Measurements from ENCODE around the gene RBPJ. TPM values are rescaled to one million over a fixed set of nuclear protein-coding genes. Genes with fewer than 3 reads are reported as not detected.

Gene RBPJ
- total RNA-seq, 4 donors from 2014 or later, result 28.7 to 65.6 (median 37.1) TPM

DNA sequence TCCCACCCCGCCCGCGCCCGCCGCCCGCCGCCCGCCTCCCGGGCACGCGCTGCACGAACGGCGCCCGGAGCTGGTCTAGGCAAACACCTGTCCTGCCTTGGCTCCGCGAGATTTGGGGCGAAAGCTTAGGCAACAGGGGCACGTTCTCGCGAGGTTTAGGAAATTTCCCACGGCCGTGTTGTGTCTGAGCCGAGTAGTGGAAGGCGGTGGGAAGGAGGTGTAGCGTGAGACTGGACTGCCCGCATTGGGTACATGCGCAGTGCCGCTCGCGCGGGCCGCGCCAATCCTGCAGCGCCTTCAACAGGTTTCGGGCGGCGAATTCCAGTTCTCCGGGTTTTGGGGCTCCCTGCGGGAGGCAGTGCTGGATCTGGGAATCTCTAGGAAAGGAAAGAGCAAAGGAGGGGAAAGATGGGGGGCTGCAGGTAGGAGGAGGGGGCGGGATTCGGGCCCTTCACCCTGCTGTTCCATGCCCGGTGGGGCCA is 1.3 kb upstream of the RBPJ start:
- intact Hi-C loops (cut with DNase I), result no loop called here
- WGBS, 2 donors, result 0% methylated on average over 24 of the region's 43 CpGs; no CpG with 5 or more reads in 1 of the 2 donors
- Histone ChIP-seq H3K27ac (peak overlapping the region; percentile 92 to 99 (median 98)), H3K4me3 (peak overlapping the region; percentile 56 to 92 (median 72)), H3K9me3 (peaks cover 0 to 22% (median 7%) of the 10 kb centered on the region in 3 donors), H3K27me3 (peaks cover 0 to 3% (median 0%) of the 10 kb centered on the region in 4 donors), H3K36me3 (no peaks in the 10 kb centered on the region), H3K4me1 (peaks cover 0 to 46% (median 11%) of the 10 kb centered on the region in 3 donors)
- peak; percentile 88 for DNase-seq
- peak in 1 of 4 donors; percentile 24 for TF ChIP-seq POLR2A (IDR thresholded peaks at IDR 0.05)
- TF ChIP-seq, protein P1, sequence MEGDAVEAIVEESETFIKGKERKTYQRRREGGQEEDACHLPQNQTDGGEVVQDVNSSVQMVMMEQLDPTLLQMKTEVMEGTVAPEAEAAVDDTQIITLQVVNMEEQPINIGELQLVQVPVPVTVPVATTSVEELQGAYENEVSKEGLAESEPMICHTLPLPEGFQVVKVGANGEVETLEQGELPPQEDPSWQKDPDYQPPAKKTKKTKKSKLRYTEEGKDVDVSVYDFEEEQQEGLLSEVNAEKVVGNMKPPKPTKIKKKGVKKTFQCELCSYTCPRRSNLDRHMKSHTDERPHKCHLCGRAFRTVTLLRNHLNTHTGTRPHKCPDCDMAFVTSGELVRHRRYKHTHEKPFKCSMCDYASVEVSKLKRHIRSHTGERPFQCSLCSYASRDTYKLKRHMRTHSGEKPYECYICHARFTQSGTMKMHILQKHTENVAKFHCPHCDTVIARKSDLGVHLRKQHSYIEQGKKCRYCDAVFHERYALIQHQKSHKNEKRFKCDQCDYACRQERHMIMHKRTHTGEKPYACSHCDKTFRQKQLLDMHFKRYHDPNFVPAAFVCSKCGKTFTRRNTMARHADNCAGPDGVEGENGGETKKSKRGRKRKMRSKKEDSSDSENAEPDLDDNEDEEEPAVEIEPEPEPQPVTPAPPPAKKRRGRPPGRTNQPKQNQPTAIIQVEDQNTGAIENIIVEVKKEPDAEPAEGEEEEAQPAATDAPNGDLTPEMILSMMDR (IDR thresholded peaks at IDR 0.05), result peak in 1 of 6 experiments; percentile 26

DNA sequence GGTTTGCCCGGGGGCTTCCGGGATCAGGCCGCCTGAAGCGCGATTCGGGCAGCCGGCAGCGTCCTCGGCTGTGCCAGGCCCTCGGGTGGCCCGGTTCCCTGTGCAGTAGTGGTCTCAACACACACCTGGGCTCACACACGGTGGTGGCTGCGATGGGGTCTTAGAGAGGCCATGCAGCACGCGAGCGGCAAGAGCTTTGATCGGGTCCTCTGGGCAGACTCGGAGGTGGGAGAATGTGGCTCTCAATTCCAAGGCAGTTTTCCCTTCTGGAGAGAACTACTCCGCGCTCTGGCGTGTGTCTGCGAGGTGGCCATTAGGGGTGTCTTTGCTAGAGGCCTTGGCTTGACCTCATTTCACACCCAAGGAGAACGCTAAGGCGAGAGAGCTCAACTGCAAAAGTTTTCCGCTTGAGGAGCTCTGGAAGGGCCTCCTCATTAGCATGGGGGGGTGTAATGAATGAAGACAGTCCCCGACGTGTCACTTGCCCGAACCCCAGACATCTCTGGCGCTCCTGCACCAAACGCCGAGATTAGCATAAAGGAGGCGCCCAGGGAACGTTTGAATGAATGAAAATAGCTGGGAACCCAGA is 771 bp upstream of the RBPJ start:
- Histone ChIP-seq H3K36me3 (no peaks in the 10 kb centered on the region), H3K4me1 (peaks cover 0 to 51% (median 11%) of the 10 kb centered on the region in 3 donors), H3K27me3 (peaks cover 0 to 3% (median 0%) of the 10 kb centered on the region in 4 donors), H3K9me3 (peaks cover 0 to 17% (median 5%) of the 10 kb centered on the region in 3 donors), H3K27ac (peak overlapping the region; percentile 92 to 99 (median 98)), H3K4me3 (peak overlapping the region; percentile 56 to 92 (median 72))
- 0% methylated on average over 12 to 14 of the region's 33 CpGs for WGBS, 2 donors
- TF ChIP-seq, protein P1 (IDR thresholded peaks at IDR 0.05), result no peak
- intact Hi-C loops (cut with DNase I), result loop anchor here (10.0 kb wide), 1 partner anchor 235 kb away; no protein-coding TSS in a partner anchor
- no peak for DNase-seq

DNA sequence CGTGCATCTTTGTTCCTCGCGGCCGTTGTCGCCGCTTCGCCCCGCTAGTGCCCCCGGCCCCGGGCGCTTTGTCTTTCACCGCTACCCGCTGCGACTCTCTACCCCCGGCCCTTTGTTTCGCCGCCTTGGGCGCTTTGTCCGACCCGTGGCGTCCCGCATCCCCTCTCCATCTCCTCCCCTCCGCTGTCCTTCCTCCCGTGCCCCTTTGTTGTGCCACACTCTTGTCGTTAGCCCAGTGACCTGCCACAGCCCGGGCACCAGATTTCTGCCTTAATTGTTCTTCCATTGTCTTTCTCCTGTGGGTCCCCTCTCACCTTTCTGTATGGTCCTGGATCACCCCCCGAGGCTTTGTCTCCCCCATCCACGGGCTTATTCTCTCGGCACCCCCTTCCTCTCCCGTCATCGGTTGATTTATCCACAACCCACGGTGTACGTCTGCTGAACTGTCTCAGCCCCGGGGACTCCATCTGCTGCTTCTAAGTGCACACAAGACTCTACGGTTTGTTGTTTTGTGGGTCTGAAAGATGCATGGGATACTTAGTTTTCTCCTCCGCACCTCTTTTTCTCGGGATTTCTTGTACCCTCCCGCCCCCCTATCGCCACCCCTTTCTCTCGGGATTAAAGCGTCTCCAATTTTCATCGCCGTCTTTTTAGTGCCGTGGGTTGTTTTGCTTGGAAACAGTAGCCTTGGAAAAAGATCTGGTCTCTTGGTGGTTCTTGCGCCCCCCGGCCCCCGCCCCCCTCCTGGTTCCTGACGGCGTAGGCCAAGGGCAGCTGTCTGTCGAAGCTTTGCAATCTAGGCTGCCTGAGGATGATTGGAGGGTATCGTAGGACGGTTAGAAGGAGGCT is 783 bp downstream of the RBPJ start:
- TF ChIP-seq, protein P1 (IDR thresholded peaks at IDR 0.05), result no peak
- no peak for TF ChIP-seq POLR2A (IDR thresholded peaks at IDR 0.05)
- WGBS, 2 donors, result 0 to 1% methylated on average over 46 to 47 of the region's 52 CpGs
- DNase-seq, result no peak
- peaks cover 0 to 9% (median 0%) of the 10 kb centered on the region in 3 donors for H3K9me3 ChIP-seq
- peak overlapping the region; percentile 88 to 99 (median 94) for H3K27ac ChIP-seq
- peaks cover 0 to 3% (median 0%) of the 10 kb centered on the region in 4 donors for H3K27me3 ChIP-seq
- intact Hi-C loops (cut with DNase I), result loop anchor here (10.0 kb wide), 1 partner anchor 237 kb away; no protein-coding TSS in a partner anchor
- peaks cover 0 to 67% (median 12%) of the 10 kb centered on the region in 3 donors for H3K4me1 ChIP-seq
- H3K4me3 ChIP-seq, result peak overlapping the region; percentile 56 to 92 (median 72)
- no peaks in the 10 kb centered on the region for H3K36me3 ChIP-seq

DNA sequence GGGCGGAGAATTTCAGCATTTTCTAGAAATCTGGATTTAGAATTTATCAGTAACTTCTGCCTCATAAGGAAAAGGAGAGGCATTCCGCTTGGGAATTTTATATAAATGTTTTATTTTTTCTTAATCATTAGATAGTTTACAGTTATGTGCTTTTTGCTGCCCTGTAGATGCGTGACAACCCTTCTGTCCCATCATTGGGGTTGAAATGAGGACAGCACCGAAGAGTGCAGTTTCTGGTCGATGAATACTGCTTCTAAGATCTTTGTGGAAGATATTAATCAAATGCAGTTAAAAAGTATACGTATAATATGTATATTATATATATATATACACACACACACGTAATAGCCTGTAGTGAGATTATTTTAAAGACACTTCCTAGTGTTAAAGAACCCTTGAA is 1.5 kb downstream of the RBPJ start:
- 28 to 31% methylated on average over 7 of the region's 7 CpGs for WGBS, 2 donors
- Histone ChIP-seq H3K27me3 (peaks cover 0 to 3% (median 0%) of the 10 kb centered on the region in 4 donors), H3K27ac (peak overlapping the region in 3 of 4 donors; percentile 88 to 99 (median 96)), H3K9me3 (peaks cover 0 to 9% (median 0%) of the 10 kb centered on the region in 3 donors), H3K4me3 (peak overlapping the region in 3 of 4 donors; percentile 62 to 92 (median 82)), H3K4me1 (peaks cover 0 to 74% (median 16%) of the 10 kb centered on the region in 3 donors), H3K36me3 (no peaks in the 10 kb centered on the region)
- intact Hi-C loops (cut with DNase I), result loop anchor here (10.0 kb wide), 1 partner anchor 238 kb away; no protein-coding TSS in a partner anchor
- DNase-seq, result no peak
- no peak for TF ChIP-seq POLR2A (IDR thresholded peaks at IDR 0.05)
- TF ChIP-seq, protein P1 (IDR thresholded peaks at IDR 0.05), result no peak

Measured in esophagus squamous epithelium (tissue), 5 donors.